K562 (cell line): ENCODE data around the gene KCNMB3. TPM values are rescaled to one million over a fixed set of nuclear protein-coding genes. Genes with fewer than 3 reads are reported as not detected.
"Not testable (repeated sequence)": the region's sequence is repeated elsewhere in the genome, so short reads cannot be mapped to it uniquely, and the experiment has no call there.

Source experiments
- ATAC-seq: fragments of 200-7000 bp; cut with Tn5 transposase; 3 replicates; pipeline ENCODE4 v1.9.1; 2020; ENCODE audit warnings: moderate library complexity
- BruUV-seq: library from RNA; stranded (reverse); fragments of 400-500 nt; replicated peaks from 2 replicates; lab custom pipeline; 2021; lab: Mats Ljungman, UMichigan
- CTCF ChIA-PET: fragments of 300-600 bp; formaldehyde crosslinking; extraction: SDS; loops from one replicate; lab custom pipeline; 2021; ENCODE audit warnings: low intra/inter-chr PET ratio; lab: Yijun Ruan, JAX
- POLR2A ChIA-PET: fragments of 300-600, 350-650 bp; sonication (Branson Sonifier 250); formaldehyde crosslinking; extraction: SDS; loops from one replicate; lab custom pipeline; 2021; ENCODE audit warnings: antibody characterized with exemption, inconsistent platforms; lab: Yijun Ruan, JAX
- DNase-seq, 4 experiments: peaks; one replicate each; pipeline versions ENCODE4 v3.0.0 to v3.0.0-alpha.2; 2011 to 2018; ENCODE audit warnings: low spot score in 3 of 4, mixed read lengths in 3 of 4; ENCODE audit errors: extremely low read depth in 1 of 4
- FAIRE-seq: peaks from 2 replicates; lab custom pipeline; 2011; peaks lifted over from hg19 to GRCh38; lab: Jason Lieb, UNC
- H2AFZ ChIP-seq: 2 replicates; pipeline ENCODE4 v1.6.0; 2011; ENCODE audit warnings: low read depth, low read length, control low read depth, inconsistent platforms
- H3K27ac ChIP-seq: fragments of 200-600 bp; 3 replicates; pipeline ENCODE4 v1.8.0; 2011; ENCODE audit warnings: low read depth, mild to moderate bottlenecking, control low read depth, inconsistent platforms, low read length, moderate library complexity, mixed read lengths; ENCODE audit errors: extremely low read depth
- H3K27me3 ChIP-seq, 2 experiments: fragments of 300-600 bp in 1 of 2; 2 replicates in 1 of 2; 3 replicates in 1 of 2; pipeline versions ENCODE4 v1.6.0 to v1.8.0; 2011; ENCODE audit warnings: inconsistent platforms in 2 of 2, low read length in 2 of 2, mild to moderate bottlenecking in 1 of 2, mixed read lengths in 1 of 2, moderate library complexity in 1 of 2; ENCODE audit not compliant: control insufficient read depth in 2 of 2, insufficient read depth in 2 of 2
- H3K36me3 ChIP-seq: fragments of 300-600 bp; 3 replicates; pipeline ENCODE4 v1.8.0; 2011; ENCODE audit warnings: mild to moderate bottlenecking, low read length, inconsistent platforms; ENCODE audit not compliant: control insufficient read depth, insufficient read depth
- H3K4me1 ChIP-seq, 2 experiments: fragments of 200-600 bp in 1 of 2; replicated peaks in 1 of 2; 2 replicates in 1 of 2; 3 replicates in 1 of 2; pipeline versions ENCODE4 v1.5.1 to v1.8.0; 2011; ENCODE audit warnings: inconsistent platforms in 2 of 2, low read length in 2 of 2, mild to moderate bottlenecking in 1 of 2, mixed read lengths in 1 of 2, moderate library complexity in 1 of 2; ENCODE audit not compliant: control insufficient read depth in 2 of 2, insufficient read depth in 2 of 2
- H3K4me2 ChIP-seq: 2 replicates; pipeline ENCODE4 v1.6.1; 2011; ENCODE audit warnings: low read length, control low read depth, inconsistent platforms, mixed read lengths; ENCODE audit not compliant: insufficient read depth
- H3K4me3 ChIP-seq: fragments of 200-600 bp; sonication (generic), shearing (Covaris generic); 2 replicates; pipeline ENCODE4 v1.5.1; 2016; ENCODE audit warnings: control low read depth, inconsistent platforms
- H3K79me2 ChIP-seq: fragments of 200-600 bp; 3 replicates; pipeline ENCODE4 v1.8.0; 2011; ENCODE audit warnings: low read length, inconsistent platforms; ENCODE audit not compliant: control insufficient read depth, insufficient read depth
- H3K9ac ChIP-seq, 2 experiments: 2 replicates each; pipeline versions ENCODE4 v1.6.0 to v1.6.1; 2011; ENCODE audit warnings: low read depth in 2 of 2, low read length in 2 of 2, control low read depth in 1 of 2, inconsistent platforms in 1 of 2, mild to moderate bottlenecking in 1 of 2, mixed read lengths in 1 of 2; ENCODE audit not compliant: insufficient read depth in 1 of 2
- H3K9me1 ChIP-seq: one replicate; pipeline ENCODE4 v1.6.0; 2011; ENCODE audit warnings: inconsistent platforms, mild to moderate bottlenecking, low read length, moderate library complexity; ENCODE audit not compliant: control insufficient read depth, insufficient read depth
- H3K9me3 ChIP-seq: replicated peaks from 2 replicates; pipeline ENCODE4 v1.5.1; 2011; ENCODE audit warnings: low read depth, low read length, inconsistent platforms; ENCODE audit not compliant: control insufficient read depth, insufficient read depth
- H4K20me1 ChIP-seq: replicated peaks from 2 replicates; pipeline ENCODE4 v1.6.1; 2011; ENCODE audit warnings: low read length, inconsistent platforms, mixed read lengths; ENCODE audit not compliant: control insufficient read depth, insufficient read depth
- BRD4 ChIP-seq: fragments of 200-600 bp; sonication (generic); IDR thresholded peaks from 2 replicates; pipeline ENCODE4 v1.6.1; 2017; ENCODE audit warnings: inconsistent platforms
- FOS ChIP-seq: IDR thresholded peaks from 3 replicates; pipeline ENCODE4 v1.6.1; 2011; ENCODE audit not compliant: insufficient read length; ENCODE audit errors: extremely low read depth
- MAFK ChIP-seq: IDR thresholded peaks from 2 replicates; pipeline ENCODE4 v1.6.1; 2011; ENCODE audit warnings: low read length, improper control_type of control experiment
- NR2C2 ChIP-seq, 2 experiments: fragments of 200-800 bp in 1 of 2; sonication (Bioruptor generic) in 1 of 2; sonication (generic) in 1 of 2; formaldehyde crosslinking in 1 of 2; IDR thresholded peaks; 2 replicates each; pipeline versions ENCODE4 v1.6.1 to v1.8.0; 2016 to 2022; ENCODE audit warnings: mild to moderate bottlenecking in 1 of 2, missing compliant biosample characterization in 1 of 2, missing genetic modification characterization in 1 of 2, missing genetic modification reagents in 1 of 2
- RFX7 ChIP-seq: fragments of 250-450 bp; sonication (Bioruptor Pico); IDR thresholded peaks from 2 replicates; pipeline ENCODE4 v1.5.1; 2021; ENCODE audit warnings: mild to moderate bottlenecking
- ZKSCAN1 ChIP-seq: fragments of 150-350 bp; IDR thresholded peaks from 2 replicates; pipeline ENCODE4 v1.6.1; 2016; ENCODE audit warnings: low read depth, low read length
- ZNF316 ChIP-seq: fragments of 450-650 bp; IDR thresholded peaks from 2 replicates; pipeline ENCODE4 v1.6.1; 2016
- WGBS: fragments of 100-300 bp; shearing (Covaris generic); methylation state at CpG from one replicate; pipeline ENCODE4 v1.1.6; 2016; ENCODE audit warnings: low coverage, mixed read lengths; ENCODE audit not compliant: insufficient coverage; ENCODE audit errors: missing lambda C conversion rate; 5-methylcytosine and 5-hydroxymethylcytosine counted together
- in situ Hi-C: fragments of 300-500 bp; cut with MboI; formaldehyde crosslinking; loops from 4 replicates; pipeline ENCODE4 v1.15.0; 2018; ENCODE audit warnings: inconsistent platforms, mixed read lengths
- intact Hi-C: fragments of 100-400 bp; cut with micrococcal nuclease; formaldehyde crosslinking; loops from 2 replicates; pipeline ENCODE4 v1.14.2; 2022
- polyA plus RNA-seq, 8 experiments: library from polyadenylated mRNA; depleted of rRNA in 4 of 8; stranded (reverse) in 5 of 8; unstranded in 3 of 8; fragments of >200 nt; fragmentation: Nextera tagmentation in 2 of 8; fragmentation: Illumina TruSeq in 1 of 8; extraction: Ambion mirVana in 2 of 8; extraction: Trizol in 1 of 8; gene quantifications; 2 replicates each; pipeline versions ENCODE4 v1.2.1 to v1.2.3, GENCODE V29; 2011 to 2014; ENCODE audit warnings: inconsistent platforms in 1 of 8, missing spikeins in 1 of 8
- total RNA-seq, 7 experiments: library from RNA; depleted of rRNA in 6 of 7; stranded (reverse); fragments of >200 nt in 6 of 7; fragmentation: Illumina TruSeq in 2 of 7; extraction: Trizol in 2 of 7; gene quantifications; 2 replicates each; pipeline versions ENCODE4 v1.2.1 to v1.2.3, GENCODE V29; 2011 to 2021; ENCODE audit warnings: low replicate concordance in 1 of 7
- TF ChIP-seq, protein P1 (sequence below): fragments of 450-650 bp; conservative IDR thresholded peaks from 2 replicates; pipeline ENCODE4 v1.6.1; 2016; ENCODE audit warnings: missing genetic modification characterization, low read depth, mild to moderate bottlenecking, missing compliant biosample characterization, moderate library complexity
- TF ChIP-seq, protein P2 (sequence below): conservative IDR thresholded peaks from 2 replicates; pipeline ENCODE4 v1.6.1; 2011; ENCODE audit warnings: low read depth, mild to moderate bottlenecking, low read length; ENCODE audit not compliant: control insufficient read depth

The KCNMB3 gene
- total and polyA plus RNA-seq, 9 of the 15 experiments (the other 6 are each of a cell fraction or from before 2014, with no cell fraction given) = 7.0 to 21.1 (median 14.3) TPM

DNA sequence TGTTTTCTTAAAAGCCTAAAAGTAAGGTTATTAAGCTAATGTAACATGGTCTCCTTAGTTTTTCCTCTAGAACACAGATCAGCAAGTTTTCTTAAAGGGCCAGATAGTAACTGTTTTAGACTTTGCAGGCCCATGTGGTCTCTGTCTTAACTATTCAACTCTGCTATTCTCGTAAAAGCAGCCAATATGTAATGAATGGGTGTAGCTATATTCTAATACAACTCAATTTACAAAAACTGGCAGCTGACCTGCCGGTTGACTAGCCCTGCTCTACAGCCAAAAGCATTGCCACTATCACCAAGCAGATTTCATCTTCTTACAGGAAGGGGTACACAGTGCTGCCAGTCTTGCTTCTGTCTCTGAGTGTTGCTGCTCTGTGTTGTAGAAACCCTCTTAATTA is 27.4 kb downstream of the KCNMB3 start (continued):
- TF ChIP-seq, protein P1, sequence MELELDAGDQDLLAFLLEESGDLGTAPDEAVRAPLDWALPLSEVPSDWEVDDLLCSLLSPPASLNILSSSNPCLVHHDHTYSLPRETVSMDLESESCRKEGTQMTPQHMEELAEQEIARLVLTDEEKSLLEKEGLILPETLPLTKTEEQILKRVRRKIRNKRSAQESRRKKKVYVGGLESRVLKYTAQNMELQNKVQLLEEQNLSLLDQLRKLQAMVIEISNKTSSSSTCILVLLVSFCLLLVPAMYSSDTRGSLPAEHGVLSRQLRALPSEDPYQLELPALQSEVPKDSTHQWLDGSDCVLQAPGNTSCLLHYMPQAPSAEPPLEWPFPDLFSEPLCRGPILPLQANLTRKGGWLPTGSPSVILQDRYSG (tag) = no peak
- TF ChIP-seq BRD4 (no peak), FOS (no peak), RFX7 (CRISPR knock-in tag) (no peak), NR2C2 (CRISPR knock-in tag; IDR thresholded peaks at IDR 0.05) (no peak), NR2C2 (tag; IDR thresholded peaks at IDR 0.05) (no peak), ZKSCAN1 (no peak)
- TF ChIP-seq, protein P2, sequence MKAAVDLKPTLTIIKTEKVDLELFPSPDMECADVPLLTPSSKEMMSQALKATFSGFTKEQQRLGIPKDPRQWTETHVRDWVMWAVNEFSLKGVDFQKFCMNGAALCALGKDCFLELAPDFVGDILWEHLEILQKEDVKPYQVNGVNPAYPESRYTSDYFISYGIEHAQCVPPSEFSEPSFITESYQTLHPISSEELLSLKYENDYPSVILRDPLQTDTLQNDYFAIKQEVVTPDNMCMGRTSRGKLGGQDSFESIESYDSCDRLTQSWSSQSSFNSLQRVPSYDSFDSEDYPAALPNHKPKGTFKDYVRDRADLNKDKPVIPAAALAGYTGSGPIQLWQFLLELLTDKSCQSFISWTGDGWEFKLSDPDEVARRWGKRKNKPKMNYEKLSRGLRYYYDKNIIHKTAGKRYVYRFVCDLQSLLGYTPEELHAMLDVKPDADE = no peak

DNA sequence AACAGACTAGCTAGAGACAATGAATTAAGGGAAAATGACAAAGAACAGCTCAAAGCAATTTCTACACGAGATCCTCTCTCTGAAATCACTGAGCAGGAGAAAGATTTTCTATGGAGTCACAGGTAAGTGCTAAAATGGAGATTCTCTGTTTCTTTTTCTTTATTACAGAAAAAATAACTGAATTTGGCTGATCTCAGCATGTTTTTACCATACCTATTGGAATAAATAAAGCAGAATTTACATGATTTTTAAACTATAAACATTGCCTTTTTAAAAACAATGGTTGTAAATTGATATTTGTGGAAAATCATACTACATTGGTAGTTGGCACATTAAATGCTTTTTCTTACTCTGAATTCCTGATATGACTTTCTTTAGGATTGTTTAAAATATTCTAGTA is 32.7 kb downstream of the KCNMB3 start:
- H2AFZ ChIP-seq, H3K4me1 ChIP-seq, H3K9me1 ChIP-seq, in situ Hi-C loops, ATAC-seq, H3K4me3 ChIP-seq, H3K9me3 ChIP-seq, FAIRE-seq, DNase-seq, intact Hi-C loops, BruUV-seq, H3K4me2 ChIP-seq, H3K79me2 ChIP-seq, H3K27me3 ChIP-seq, H3K9ac ChIP-seq, H4K20me1 ChIP-seq, CTCF ChIA-PET, H3K27ac ChIP-seq: not testable (repeated sequence)
- peaks cover 14% of the 10 kb centered on the region; the same call in 2 of the 3 replicates for H3K36me3 ChIP-seq
- WGBS = 42% methylated on average over 1 of the region's 1 CpG
- TF ChIP-seq MAFK (peak; percentile 6; the same call in 1 of the 2 replicates), ZNF316 (peak; percentile 57)
- POLR2A ChIA-PET = interaction anchor here (1.8 kb wide), 1 partner anchor 12 kb away, joined by 4 read pairs; no protein-coding TSS in a partner anchor
